Measurements from ENCODE around the gene DOCK4. TPM values are rescaled to one million over a fixed set of nuclear protein-coding genes. Genes with fewer than 3 reads are reported as not detected.

DOCK4 gene
- total RNA-seq, 1 donor from 2014 or later: 44.1 TPM

DNA sequence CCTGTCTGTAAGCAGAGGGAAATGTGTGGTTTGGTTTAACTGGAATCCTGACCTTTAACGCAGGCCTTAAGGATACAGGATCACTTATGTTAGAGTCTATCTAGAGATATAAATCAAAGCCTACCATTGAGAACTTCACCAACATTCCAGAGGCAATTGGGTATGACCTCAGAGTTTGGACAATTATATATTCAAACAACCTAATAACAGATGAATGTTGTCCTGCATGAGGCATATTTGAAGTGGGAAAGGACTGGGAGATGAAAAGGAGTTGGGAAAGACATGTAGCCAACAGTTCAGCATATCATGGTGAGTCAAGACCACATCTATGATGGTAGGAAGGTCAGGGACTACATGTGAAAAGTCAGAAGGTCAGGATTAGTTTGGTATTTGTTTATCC, 274.2 kb downstream of the DOCK4 start:
- H3K27me3 Mint-ChIP-seq (ENCODE audit: unreplicated experiment): no peaks in the 10 kb centered on the region
- no peak overlapping the region for H3K27ac Mint-ChIP-seq (ENCODE audit: unreplicated experiment)
- no peaks in the 10 kb centered on the region for H3K4me1 Mint-ChIP-seq (ENCODE audit: unreplicated experiment)
- DNase-seq (ENCODE audit: extremely low spot score, unreplicated experiment): no peak
- TF ChIP-seq, protein P1, sequence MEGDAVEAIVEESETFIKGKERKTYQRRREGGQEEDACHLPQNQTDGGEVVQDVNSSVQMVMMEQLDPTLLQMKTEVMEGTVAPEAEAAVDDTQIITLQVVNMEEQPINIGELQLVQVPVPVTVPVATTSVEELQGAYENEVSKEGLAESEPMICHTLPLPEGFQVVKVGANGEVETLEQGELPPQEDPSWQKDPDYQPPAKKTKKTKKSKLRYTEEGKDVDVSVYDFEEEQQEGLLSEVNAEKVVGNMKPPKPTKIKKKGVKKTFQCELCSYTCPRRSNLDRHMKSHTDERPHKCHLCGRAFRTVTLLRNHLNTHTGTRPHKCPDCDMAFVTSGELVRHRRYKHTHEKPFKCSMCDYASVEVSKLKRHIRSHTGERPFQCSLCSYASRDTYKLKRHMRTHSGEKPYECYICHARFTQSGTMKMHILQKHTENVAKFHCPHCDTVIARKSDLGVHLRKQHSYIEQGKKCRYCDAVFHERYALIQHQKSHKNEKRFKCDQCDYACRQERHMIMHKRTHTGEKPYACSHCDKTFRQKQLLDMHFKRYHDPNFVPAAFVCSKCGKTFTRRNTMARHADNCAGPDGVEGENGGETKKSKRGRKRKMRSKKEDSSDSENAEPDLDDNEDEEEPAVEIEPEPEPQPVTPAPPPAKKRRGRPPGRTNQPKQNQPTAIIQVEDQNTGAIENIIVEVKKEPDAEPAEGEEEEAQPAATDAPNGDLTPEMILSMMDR (IDR thresholded peaks at IDR 0.05): no peak
- no peak overlapping the region for H3K4me3 Mint-ChIP-seq (ENCODE audit: unreplicated experiment)
- H3K36me3 Mint-ChIP-seq (ENCODE audit: unreplicated experiment): peaks cover 12% of the 10 kb centered on the region
- no peaks in the 10 kb centered on the region for H3K9me3 Mint-ChIP-seq (ENCODE audit: unreplicated experiment)

DNA sequence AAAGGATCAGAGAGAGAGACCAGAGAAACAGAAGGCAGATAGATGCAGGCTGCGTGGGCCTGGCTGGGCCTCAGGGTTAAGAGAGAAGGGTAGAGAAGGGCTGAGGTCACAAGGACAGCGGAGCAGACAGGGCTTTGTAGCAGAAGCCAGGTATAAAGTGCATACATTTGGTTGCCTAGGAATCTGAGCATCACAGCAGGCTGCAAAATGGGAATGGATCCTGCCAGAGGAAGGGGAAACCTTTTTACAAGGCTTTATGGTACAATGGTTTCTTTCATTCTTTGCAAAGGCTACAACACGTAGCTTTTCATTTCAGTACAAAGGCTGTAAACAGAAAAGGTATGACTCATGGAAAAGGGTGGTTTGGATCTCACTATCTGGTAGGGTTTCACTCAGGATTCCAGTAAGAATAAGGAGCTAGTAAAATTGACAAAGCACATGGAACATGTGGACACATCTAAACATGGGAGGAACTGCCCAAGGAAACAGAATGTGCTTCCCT, 275.1 kb downstream of the DOCK4 start:
- DNase-seq (ENCODE audit: extremely low spot score, unreplicated experiment): no peak
- Mint-ChIP-seq H3K4me1 (ENCODE audit: unreplicated experiment) (no peaks in the 10 kb centered on the region), H3K27ac (ENCODE audit: unreplicated experiment) (no peak overlapping the region), H3K27me3 (ENCODE audit: unreplicated experiment) (no peaks in the 10 kb centered on the region), H3K36me3 (ENCODE audit: unreplicated experiment) (peaks cover 12% of the 10 kb centered on the region), H3K4me3 (ENCODE audit: unreplicated experiment) (no peak overlapping the region), H3K9me3 (ENCODE audit: unreplicated experiment) (no peaks in the 10 kb centered on the region)
- TF ChIP-seq, protein P1 (IDR thresholded peaks at IDR 0.05): no peak

DNA sequence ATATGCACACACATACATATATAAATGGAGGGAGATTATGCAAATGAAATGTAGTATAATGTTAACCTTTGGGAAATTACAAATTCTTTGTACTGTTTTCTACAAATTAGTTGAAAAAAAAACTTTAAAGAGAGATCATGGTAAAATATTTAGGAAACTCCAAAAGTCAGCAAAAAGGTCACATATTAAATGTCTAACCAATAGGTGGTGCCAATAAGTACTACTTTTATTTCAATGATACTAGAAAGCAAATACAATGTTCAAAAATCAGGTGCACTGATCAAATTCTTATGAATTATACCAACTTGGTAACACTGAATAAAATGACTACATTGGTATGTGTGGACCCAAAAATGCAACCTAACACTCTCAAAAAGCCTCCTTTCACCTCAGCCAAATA, 276.9 kb downstream of the DOCK4 start:
- TF ChIP-seq, protein P1 (IDR thresholded peaks at IDR 0.05): peak; percentile 32
- no peaks in the 10 kb centered on the region for H3K27me3 Mint-ChIP-seq (ENCODE audit: unreplicated experiment)
- no peaks in the 10 kb centered on the region for H3K4me1 Mint-ChIP-seq (ENCODE audit: unreplicated experiment)
- no peak overlapping the region for H3K4me3 Mint-ChIP-seq (ENCODE audit: unreplicated experiment)
- no peak for DNase-seq (ENCODE audit: extremely low spot score, unreplicated experiment)
- peaks cover 13% of the 10 kb centered on the region for H3K36me3 Mint-ChIP-seq (ENCODE audit: unreplicated experiment)
- H3K9me3 Mint-ChIP-seq (ENCODE audit: unreplicated experiment): no peaks in the 10 kb centered on the region
- no peak overlapping the region for H3K27ac Mint-ChIP-seq (ENCODE audit: unreplicated experiment)

DNA sequence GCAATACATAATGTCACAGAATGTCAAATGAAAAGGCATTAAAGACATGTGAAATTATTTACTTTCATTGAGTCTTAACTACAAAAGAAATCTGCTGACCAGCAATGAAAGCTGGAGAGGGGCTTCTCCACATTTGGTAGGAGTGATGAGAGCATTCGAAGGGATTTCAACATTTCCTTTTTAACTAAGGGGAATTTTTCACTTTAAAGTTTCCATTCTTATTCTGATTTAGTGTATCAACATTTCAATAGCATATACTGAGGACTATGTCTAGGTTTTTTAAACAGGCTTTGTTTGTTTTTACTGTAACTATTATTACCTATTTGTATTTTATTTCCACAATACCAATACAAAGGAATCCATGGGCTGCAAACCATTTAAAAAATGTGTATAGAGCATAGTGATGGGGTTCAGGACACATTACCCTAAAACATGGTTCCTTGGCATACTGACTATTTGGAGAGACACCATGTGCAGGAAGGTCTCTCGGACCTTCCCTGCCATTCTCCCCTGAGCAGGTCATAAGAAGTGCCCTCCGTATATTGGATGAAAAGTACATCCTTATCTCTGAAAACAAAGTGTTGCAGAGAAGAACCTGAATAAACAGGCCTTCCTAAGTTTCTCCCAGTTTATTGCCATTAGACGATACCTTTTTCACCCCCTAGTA, 278.7 kb downstream of the DOCK4 start:
- TF ChIP-seq, protein P1 (IDR thresholded peaks at IDR 0.05): no peak
- Mint-ChIP-seq H3K4me1 (ENCODE audit: unreplicated experiment) (no peaks in the 10 kb centered on the region), H3K9me3 (ENCODE audit: unreplicated experiment) (no peaks in the 10 kb centered on the region), H3K4me3 (ENCODE audit: unreplicated experiment) (no peak overlapping the region), H3K27me3 (ENCODE audit: unreplicated experiment) (no peaks in the 10 kb centered on the region), H3K36me3 (ENCODE audit: unreplicated experiment) (peaks cover 15% of the 10 kb centered on the region), H3K27ac (ENCODE audit: unreplicated experiment) (no peak overlapping the region)
- no peak for DNase-seq (ENCODE audit: extremely low spot score, unreplicated experiment)

DNA sequence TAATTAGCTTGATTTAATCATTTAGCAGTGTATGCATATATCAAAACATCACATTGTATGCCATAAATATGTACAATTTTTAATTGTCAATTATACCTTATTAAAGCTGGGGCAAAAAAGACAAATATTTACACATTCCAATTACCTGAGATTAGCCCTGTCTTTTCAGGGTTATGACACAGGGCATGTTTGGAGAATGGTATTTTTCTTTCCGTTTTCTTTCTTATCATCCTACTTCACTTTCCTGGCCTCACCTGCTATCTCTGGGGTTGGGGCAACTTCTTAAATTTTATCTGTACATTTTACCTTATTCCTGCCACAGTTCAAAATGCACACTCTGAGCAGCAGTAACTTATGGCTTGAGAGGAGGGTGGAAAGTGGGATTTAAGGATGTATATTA, 285.9 kb downstream of the DOCK4 start:
- peaks cover 5% of the 10 kb centered on the region for H3K4me1 Mint-ChIP-seq (ENCODE audit: unreplicated experiment)
- DNase-seq (ENCODE audit: extremely low spot score, unreplicated experiment): no peak
- no peak overlapping the region for H3K4me3 Mint-ChIP-seq (ENCODE audit: unreplicated experiment)
- no peak overlapping the region for H3K27ac Mint-ChIP-seq (ENCODE audit: unreplicated experiment)
- H3K27me3 Mint-ChIP-seq (ENCODE audit: unreplicated experiment): no peaks in the 10 kb centered on the region
- H3K36me3 Mint-ChIP-seq (ENCODE audit: unreplicated experiment): peaks cover 22% of the 10 kb centered on the region
- TF ChIP-seq, protein P1 (IDR thresholded peaks at IDR 0.05): no peak
- no peaks in the 10 kb centered on the region for H3K9me3 Mint-ChIP-seq (ENCODE audit: unreplicated experiment)

Data from osteocyte (in vitro differentiated cells).